ENCODE results near the gene GLDC.

Gene GLDC

DNA sequence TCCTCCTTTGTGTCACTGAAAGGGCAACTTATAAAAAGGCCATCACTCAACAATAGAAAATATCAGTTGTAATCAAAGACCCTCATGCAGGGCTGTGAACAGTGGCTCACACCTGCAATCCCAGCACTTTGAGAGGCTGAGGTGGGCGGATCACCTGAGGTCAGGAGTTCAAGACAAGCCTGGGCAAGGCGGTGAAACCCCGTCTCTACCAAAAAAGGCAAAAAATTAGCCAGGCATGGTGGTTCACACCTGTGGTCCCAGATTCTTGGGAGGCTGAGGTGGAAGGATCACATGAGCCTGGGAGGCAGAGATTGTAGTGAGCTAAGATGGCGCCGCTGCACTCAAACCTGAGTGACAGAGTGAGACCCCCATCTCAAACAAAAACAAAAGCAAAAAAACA lies 24.7 kb downstream of the GLDC start:
- DNase-seq (ENCODE audit: low read depth in 2 of 2), result no peak

- DNase-seq (ENCODE audit: low read depth in 2 of 2), result no peak
Measured at GRCh38 chr9:6620353-6620752, 25.2 kb downstream of the GLDC start.

DNA sequence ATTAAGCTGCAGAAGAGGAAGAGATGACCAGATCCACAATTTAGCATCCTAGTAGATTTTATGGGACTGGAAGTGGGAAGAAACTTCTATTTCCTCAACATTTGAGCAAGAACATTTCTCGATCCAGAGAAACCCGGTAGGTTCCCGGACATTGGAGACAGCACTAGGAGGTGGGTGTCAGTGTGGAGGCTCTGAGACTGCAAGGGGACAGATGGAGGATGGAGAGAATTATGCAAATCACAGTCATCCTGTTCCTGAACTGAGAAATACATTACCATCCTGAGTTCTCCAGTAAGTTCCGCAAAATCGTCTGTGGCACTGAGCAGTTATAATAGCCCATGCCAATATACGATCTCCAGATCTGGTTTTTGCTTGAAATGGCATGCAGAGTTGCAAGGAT lies 25.6 kb downstream of the GLDC start:
- no peak for DNase-seq (ENCODE audit: low read depth in 2 of 2)

DNA sequence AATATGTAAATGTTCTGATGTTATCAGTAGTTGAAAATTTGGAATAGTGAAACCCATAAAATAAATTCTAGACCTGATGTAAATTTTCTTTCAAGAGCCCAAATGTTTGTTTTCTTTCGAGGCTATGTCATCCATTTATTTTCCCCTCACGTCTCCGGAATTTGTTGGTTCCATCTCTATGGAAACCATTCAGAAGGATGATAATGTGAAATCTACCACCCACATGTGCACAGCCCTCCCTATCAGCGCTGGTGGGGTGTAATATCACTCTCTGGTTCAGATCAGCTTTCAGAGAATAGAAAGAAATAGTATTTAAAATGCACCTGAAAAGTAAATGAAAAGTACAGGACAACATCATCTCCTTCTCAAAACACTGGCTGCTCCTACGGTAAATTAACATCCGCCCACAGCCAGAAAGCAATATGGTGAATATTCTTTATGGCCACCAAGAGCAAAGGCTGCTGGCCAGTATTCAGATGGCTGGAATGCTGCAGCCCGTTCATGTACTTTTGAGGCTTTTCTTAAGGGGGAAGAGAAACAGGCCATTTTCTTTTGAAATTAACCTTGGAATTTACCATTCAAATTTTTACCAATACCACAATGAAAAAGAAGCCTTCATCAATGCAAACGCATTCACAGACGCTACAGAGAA lies 28.5 kb downstream of the GLDC start:
- DNase-seq (ENCODE audit: low read depth in 2 of 2), result no peak

DNA sequence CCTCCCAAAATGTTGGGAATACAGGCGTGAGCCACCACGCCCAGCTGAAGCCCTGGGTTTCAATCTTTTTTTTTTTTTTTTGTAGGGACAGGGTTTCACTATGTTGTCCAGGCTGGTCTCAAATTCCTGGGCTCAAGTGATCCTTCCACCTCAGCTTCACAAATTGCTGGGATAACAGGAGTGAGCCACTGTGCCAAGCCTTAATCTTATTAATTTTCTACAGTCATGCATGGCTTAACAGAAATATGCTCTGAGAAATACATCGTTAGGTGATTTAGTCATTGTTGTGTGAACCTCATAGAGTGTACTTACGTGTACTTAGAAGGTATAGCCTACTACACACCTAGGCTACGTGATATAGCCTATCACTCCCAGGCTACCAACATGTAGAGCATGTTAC lies 31.0 kb downstream of the GLDC start:
- DNase-seq (ENCODE audit: low read depth in 2 of 2), result no peak

GRCh38 chr9:6611865-6612264 lies 33.7 kb downstream of the GLDC start:
- no peak for DNase-seq (ENCODE audit: low read depth in 2 of 2)

DNA sequence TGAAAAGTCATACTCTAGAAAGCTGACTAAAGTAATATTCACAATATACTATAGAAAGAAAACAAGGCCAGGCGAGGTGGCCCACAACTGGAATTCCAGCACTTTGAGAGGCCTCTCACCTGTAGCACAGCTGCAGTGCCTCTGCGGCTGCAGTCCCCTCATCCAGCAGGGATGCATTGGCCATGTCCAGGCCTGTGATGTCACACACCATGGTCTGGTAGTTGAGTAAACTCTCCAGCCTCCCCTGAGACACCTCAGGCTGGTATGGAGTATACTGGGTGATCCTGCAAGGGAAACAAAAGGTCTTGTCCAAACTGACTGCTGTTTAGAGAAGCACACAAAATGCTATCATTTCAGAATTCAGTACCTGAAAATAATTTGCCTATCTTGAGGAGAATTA lies 35.5 kb downstream of the GLDC start:
- DNase-seq (ENCODE audit: low read depth in 2 of 2), result no peak

DNA sequence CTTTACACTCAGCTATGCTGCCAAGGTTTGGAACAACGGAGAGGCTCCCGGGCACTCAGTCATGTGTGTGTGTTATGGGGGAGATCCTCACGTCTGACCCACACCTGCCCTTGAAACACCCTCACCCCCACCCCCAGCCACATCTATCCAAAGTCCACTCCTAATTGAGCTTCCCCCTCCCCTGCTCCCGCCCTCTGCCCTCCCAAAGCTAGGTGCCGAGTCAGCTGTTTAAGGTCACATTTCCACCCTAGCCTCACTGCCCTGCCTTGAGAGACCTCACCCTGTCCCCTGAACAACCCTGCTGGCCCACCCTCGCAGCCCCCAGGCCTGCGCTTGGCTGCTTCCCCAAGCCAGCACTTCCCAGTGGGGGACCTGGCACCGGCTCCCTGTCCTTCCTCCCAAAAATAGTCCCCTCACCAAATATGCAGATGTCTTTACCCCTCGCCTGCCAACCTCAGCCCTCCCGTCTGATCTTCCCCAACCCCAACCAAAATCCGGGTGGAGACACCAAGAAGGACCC lies 36.0 kb downstream of the GLDC start:
- DNase-seq (ENCODE audit: low read depth in 2 of 2), result no peak

- no peak for DNase-seq (ENCODE audit: low read depth in 2 of 2)
Measured at GRCh38 chr9:6605202-6605601, 40.3 kb downstream of the GLDC start.

DNA sequence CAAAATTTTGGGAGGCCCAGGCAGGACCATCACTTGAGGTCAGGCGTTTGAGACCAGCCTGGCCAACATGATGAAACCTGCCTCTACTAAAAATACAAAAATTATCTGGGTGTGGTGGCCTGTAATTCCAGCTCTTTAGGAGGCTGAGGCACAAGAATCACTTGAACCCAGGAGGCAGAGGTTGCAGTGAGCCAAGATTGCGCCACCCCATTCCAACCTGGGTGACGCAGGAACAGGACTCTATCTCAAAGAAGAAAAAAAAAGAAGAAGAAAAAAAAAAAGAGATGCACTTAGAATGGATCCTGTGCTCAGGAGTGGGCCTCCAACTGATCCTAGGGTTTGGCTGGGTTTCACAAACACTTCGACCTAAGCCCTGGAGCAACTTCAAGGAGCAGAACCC lies 45.1 kb downstream of the GLDC start:
- no peak for DNase-seq (ENCODE audit: low read depth in 2 of 2)

GRCh38 chr9:6600006-6600405 lies 45.5 kb downstream of the GLDC start:
- DNase-seq (ENCODE audit: low read depth in 2 of 2), result no peak

DNA sequence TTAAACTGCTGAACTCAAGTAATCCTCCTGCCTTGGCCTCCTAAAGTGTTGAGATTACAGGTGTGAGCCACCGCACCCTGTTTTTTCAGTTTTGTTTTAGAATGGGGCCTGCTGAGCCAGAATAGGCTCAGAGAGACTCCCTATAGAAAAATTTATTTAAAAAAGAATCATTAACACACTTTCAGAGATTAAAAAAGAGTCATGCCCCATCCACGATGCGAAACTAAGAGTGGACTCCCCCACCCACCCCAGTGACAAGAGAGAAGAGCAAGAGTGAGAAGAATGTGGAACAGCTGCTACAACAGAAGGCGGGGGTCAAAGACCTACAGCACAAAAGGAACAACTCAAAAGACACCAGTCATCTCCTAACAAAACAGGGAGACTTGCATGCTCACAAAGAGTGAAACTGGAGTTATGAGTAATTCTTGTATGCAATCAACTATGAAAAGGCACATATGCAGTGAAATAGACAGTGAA lies 47.2 kb downstream of the GLDC start:
- DNase-seq (ENCODE audit: low read depth in 2 of 2), result no peak

DNA sequence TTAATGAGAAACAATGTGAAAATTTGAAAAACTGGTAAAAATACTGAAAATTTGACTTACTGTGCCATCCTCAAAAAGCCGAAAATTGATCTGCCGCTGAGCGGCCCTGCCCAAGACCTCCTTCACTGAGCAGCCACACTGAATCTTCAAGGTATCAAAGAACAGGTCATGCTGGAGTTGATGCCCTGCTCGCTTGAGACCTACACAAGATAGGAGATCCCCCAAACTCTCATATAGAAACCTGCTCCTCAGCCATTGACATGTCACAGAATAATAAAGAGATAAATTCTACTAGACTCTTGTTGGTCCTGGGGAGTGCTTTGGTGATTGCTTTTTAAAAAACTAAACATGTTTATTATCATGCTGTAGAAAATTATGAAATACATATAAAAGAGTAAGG lies 52.7 kb downstream of the GLDC start:
- no peak for DNase-seq (ENCODE audit: low read depth in 2 of 2)

- DNase-seq (ENCODE audit: low read depth in 2 of 2), result no peak
Measured at GRCh38 chr9:6592231-6592630, 53.3 kb downstream of the GLDC start.

DNA sequence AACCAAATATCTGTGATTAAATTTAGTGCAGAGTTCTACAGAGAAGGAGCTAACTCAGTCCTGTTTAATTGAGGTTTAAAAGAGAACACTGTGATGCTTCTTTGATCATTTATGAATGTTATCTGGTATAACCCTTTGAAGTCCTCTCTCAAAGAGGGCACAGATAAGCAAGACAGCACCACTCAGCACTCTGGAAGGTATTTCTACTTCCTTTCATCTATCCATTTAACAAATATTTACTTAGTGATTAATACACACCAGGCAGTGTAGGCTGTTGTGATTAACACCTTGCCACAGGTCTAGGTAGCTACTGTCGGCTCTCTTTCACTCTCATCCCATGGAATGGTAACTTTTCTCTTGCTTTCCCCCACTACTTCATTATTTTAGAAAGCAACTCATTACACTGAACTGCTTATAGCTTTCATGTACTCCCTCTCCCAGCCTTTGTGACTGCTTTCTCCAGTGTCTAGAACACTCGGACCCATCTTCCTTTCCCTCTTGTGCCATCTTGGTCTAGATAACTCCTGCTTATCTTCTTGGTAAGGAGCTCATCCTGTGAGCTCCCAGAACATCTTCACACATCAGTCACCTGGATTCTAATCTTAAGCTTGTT lies 54.7 kb downstream of the GLDC start:
- DNase-seq (ENCODE audit: low read depth in 2 of 2), result no peak

DNA sequence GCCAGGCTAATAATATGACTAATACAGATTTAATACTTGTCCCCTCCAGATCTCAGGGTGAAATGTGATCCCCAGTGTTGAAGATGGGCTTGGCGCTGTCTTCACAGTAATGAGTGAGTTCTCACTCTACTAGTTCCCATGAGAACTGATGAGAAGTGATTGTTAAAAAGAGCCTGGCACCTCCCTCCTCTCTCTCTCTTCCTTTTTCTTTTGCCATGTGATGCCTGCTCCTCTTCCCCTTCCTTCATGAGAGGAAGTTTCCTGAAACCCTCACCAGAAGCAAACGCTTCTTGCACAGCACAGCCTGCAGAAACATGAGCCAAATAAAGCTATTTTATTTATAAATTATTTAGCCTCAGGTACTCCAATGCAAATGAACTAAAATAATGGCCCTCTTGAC lies 55.2 kb downstream of the GLDC start:
- no peak for DNase-seq (ENCODE audit: low read depth in 2 of 2)

GRCh38 chr9:6584881-6585597 lies 60.5 kb downstream of the GLDC start:
- DNase-seq (ENCODE audit: low read depth in 2 of 2), result no peak

DNA sequence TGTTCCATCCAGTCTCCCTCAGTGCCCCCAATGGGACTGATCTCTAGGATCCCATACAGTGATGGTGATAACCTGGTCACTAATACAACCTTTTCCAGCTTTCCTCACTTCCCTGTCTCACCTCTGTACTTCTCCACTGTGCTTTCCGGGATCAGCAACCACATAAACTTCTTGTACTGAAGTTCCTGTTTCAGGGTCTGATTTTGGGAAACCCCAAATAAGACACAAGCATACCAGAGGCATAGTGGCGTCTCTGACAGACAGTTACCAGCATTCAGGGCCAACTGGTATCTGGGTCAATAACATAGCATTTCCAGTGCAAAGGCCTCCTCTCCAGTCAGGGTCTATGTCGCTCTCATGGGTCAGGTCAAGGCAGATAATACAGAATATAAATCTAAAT lies 64.3 kb downstream of the GLDC start:
- DNase-seq (ENCODE audit: low read depth in 2 of 2), result no peak

DNA sequence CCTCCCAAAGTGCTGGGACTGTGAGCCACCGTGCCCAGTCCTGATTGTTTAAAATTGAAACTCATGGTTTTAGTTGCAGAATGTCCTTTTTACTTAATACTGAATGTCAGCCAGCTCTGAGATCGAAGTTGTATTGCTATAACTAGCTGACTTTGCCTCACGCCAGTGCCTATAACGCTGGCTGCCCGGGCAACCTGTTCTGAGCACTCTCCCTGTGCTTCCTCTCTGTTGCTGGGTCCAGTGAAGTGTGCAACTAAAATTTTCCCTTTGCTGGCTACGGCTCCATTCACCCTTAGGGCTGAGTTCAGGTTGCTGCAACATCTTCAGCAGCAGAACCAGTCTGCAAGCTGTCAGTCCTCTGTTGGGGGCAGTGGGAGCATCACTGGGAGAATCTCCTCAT lies 65.9 kb downstream of the GLDC start:
- no peak for DNase-seq (ENCODE audit: low read depth in 2 of 2)

- DNase-seq (ENCODE audit: low read depth in 2 of 2), result no peak
Measured at GRCh38 chr9:6576987-6577386, 68.5 kb downstream of the GLDC start.

DNA sequence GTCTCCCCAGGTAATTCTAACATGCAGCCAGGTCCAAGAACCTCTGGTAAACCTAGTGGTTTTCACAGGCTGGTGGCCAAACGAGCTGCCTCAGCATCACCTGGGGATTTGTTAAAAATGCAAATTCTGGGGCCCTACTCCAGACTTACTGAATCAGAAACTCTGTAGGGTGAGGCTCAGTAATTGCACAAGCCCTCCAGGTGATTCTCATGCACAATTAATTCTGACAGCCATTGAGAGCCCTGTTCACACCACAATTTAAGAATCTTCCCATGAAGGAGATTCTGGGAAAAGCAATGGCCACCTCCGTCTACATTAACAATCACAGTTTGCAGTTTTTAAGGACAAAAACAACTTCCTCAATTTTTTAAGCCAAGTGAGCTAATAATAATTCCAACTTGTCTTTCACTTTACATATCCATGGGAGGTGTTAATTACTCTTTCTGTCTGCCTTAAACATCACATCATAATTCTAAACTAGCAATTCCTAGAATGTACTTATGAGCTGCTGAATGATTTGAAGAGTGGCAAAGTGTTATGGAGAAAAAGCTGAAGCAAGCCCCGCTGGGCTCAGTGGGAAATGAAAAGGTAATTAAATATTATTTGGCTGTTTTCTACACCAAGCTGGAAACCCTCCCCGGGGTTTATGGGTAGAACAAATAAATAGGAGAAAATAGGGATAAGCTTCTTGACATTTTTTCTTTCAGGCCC lies 70.0 kb downstream of the GLDC start:
- DNase-seq (ENCODE audit: low read depth in 2 of 2), result no peak

DNA sequence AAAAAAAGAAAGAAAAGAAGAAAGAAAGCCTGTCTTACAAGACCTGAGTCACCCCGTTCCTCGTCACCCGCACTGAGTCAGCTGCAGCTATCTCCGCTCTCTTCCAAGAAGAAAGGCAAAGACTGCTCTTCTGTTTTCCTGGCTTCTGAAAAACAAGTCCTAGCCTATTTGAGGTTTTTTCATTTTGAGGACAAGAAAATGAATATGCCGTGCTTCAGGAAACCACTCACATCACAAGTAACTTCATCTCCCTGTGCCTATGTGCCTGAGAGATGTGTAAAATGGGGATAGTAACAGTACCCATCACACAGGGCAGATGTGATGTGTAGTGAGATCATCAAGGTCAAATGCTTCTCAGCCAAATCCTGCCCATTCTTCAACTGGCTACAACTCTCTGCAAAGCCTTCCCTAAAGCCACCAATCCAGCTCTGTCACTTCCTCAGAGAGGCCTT lies 78.4 kb downstream of the GLDC start:
- DNase-seq (ENCODE audit: low read depth in 2 of 2), result no peak

All from stimulated activated CD8-positive, alpha-beta memory T cell treated with anti-CD3 and anti-CD28 coated beads, Interleukin-2, amount 100 ng/mL, for 1 hour (primary cell).